Fibroblast of lung (primary cell): ENCODE measurements around the gene VPS45. TPM values are rescaled to one million over a fixed set of nuclear protein-coding genes. Genes with fewer than 3 reads are reported as not detected.

Experiments used
- DNase-seq, 2 donors: peaks; one replicate each; pipeline versions ENCODE4 v3.0.0 to v3.0.0-alpha.2; 2010; ENCODE audit warnings: low read depth in 2 of 2
- H2AFZ ChIP-seq: 2 replicates; pipeline ENCODE4 v1.5.1; 2012; ENCODE audit warnings: low read length, control low read depth, inconsistent platforms
- H3K27ac ChIP-seq: 2 replicates; pipeline ENCODE4 v1.5.1; 2011; ENCODE audit warnings: low read length, control low read depth; ENCODE audit not compliant: insufficient read depth
- H3K27me3 ChIP-seq: 2 replicates; pipeline ENCODE4 v1.5.1; 2011; ENCODE audit warnings: mild to moderate bottlenecking, low read length; ENCODE audit not compliant: control insufficient read depth, insufficient read depth
- H3K36me3 ChIP-seq: 2 replicates; pipeline ENCODE4 v1.5.1; 2011; ENCODE audit warnings: low read length; ENCODE audit not compliant: control insufficient read depth, insufficient read depth
- H3K4me1 ChIP-seq: 2 replicates; pipeline ENCODE4 v1.5.1; 2011; ENCODE audit warnings: low read length; ENCODE audit not compliant: control insufficient read depth, insufficient read depth; ENCODE audit errors: extremely low read depth
- H3K4me2 ChIP-seq: 2 replicates; pipeline ENCODE4 v1.5.1; 2011; ENCODE audit warnings: low read length, control low read depth; ENCODE audit not compliant: insufficient read depth; ENCODE audit errors: extremely low read depth
- H3K4me3 ChIP-seq, 4 experiments: fragments of 200-600 bp in 1 of 4; sonication (generic) in 1 of 4; replicated peaks in 1 of 4; 2 replicates each; pipeline ENCODE4 v1.5.1; 2011 to 2016; ENCODE audit warnings: low read length in 4 of 4, low read depth in 3 of 4, mild to moderate bottlenecking in 3 of 4, control low read depth in 2 of 4, inconsistent platforms in 1 of 4, mixed read lengths in 1 of 4; ENCODE audit not compliant: insufficient read depth in 1 of 4; ENCODE audit errors: control extremely low read depth in 1 of 4
- H3K79me2 ChIP-seq: 2 replicates; pipeline ENCODE4 v1.5.1; 2012; ENCODE audit warnings: mild to moderate bottlenecking, low read length, inconsistent platforms; ENCODE audit not compliant: control insufficient read depth, insufficient read depth
- H3K9ac ChIP-seq: 2 replicates; pipeline ENCODE4 v1.5.1; 2011; ENCODE audit warnings: mild to moderate bottlenecking, low read length, control low read depth; ENCODE audit not compliant: insufficient read depth
- H3K9me3 ChIP-seq: 2 replicates; pipeline ENCODE4 v1.5.1; 2012; ENCODE audit warnings: low read depth, low read length; ENCODE audit not compliant: control insufficient read depth, insufficient read depth
- H4K20me1 ChIP-seq: 2 replicates; pipeline ENCODE4 v1.5.1; 2011; ENCODE audit warnings: low read length; ENCODE audit not compliant: control insufficient read depth, insufficient read depth; ENCODE audit errors: extremely low read depth
- EZH2 ChIP-seq: IDR thresholded peaks from 2 replicates; pipeline ENCODE4 v1.5.1; 2012; ENCODE audit warnings: low read length, control low read depth, mild to moderate bottlenecking; ENCODE audit errors: missing control alignments
- polyA plus RNA-seq, 2 donors: library from polyadenylated mRNA; depleted of rRNA in 1 of 2; stranded (reverse) in 1 of 2; unstranded in 1 of 2; fragments of >200 nt; gene quantifications; 2 replicates each; pipeline ENCODE4 v1.2.1, GENCODE V29; 2011 to 2012; ENCODE audit warnings: missing spikeins in 1 of 2
- total RNA-seq: library from RNA; depleted of rRNA; stranded (reverse); fragments of >200 nt; gene quantifications from 2 replicates; pipeline ENCODE4 v1.2.1, GENCODE V29; 2014
- TF ChIP-seq, protein P1 (sequence below), 2 donors: IDR thresholded peaks in 1 of 2; conservative IDR thresholded peaks in 1 of 2; 1 replicate in 1 of 2; 2 replicates in 1 of 2; pipeline ENCODE4 v1.5.1; 2011 to 2012; ENCODE audit warnings: low read length in 2 of 2, control low read depth in 1 of 2, inconsistent platforms in 1 of 2, low read depth in 1 of 2, mild to moderate bottlenecking in 1 of 2

Gene VPS45
- total and polyA plus RNA-seq, 2 donors (not counting 1 experiment from before 2014, with no cell fraction given): 42.6 to 50.0 TPM

GRCh38 chr1:150148837-150149270, 81.3 kb downstream of the VPS45 start:
- Histone ChIP-seq H3K27me3 (no peaks in the 10 kb centered on the region), H2AFZ (peak overlapping the region; percentile 31), H3K9ac (peak overlapping the region; percentile 83), H3K9me3 (no peaks in the 10 kb centered on the region), H3K36me3 (peaks cover 2% of the 10 kb centered on the region), H3K4me1 (peaks cover 9% of the 10 kb centered on the region), H3K79me2 (peaks cover 33% of the 10 kb centered on the region), H3K27ac (peak overlapping the region; percentile 59), H3K4me3 (peak overlapping the region; percentile 67 to 95 (median 70)), H3K4me2 (peak overlapping the region; percentile 98), H4K20me1 (no peaks in the 10 kb centered on the region)
- TF ChIP-seq EZH2: no peak
- TF ChIP-seq, protein P1, sequence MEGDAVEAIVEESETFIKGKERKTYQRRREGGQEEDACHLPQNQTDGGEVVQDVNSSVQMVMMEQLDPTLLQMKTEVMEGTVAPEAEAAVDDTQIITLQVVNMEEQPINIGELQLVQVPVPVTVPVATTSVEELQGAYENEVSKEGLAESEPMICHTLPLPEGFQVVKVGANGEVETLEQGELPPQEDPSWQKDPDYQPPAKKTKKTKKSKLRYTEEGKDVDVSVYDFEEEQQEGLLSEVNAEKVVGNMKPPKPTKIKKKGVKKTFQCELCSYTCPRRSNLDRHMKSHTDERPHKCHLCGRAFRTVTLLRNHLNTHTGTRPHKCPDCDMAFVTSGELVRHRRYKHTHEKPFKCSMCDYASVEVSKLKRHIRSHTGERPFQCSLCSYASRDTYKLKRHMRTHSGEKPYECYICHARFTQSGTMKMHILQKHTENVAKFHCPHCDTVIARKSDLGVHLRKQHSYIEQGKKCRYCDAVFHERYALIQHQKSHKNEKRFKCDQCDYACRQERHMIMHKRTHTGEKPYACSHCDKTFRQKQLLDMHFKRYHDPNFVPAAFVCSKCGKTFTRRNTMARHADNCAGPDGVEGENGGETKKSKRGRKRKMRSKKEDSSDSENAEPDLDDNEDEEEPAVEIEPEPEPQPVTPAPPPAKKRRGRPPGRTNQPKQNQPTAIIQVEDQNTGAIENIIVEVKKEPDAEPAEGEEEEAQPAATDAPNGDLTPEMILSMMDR (conservative IDR thresholded peaks at IDR 0.05 in 1 of 2, IDR thresholded peaks at IDR 0.05 in 1 of 2; ENCODE audit: low read depth in 1 of 2, low read length in 2 of 2): no peak
- DNase-seq: no peak

GRCh38 chr1:150149271-150150132, 81.9 kb downstream of the VPS45 start, which contains the start of gene PLEKHO1:
Gene PLEKHO1 (plus strand): TSS chr1:150149916. CDS start chr1:150150258, 342 bp downstream.
- peak; percentile 81 to 89 for DNase-seq
- peaks cover 6% of the 10 kb centered on the region for H3K36me3 ChIP-seq
- peaks cover 39% of the 10 kb centered on the region for H3K79me2 ChIP-seq
- peak within 1 kb of the TSS; percentile 75 for H3K27ac ChIP-seq
- peak within 1 kb of the TSS; percentile 83 for H3K9ac ChIP-seq
- H3K4me2 ChIP-seq: peak within 1 kb of the TSS; percentile 98
- peaks cover 9% of the 10 kb centered on the region for H3K4me1 ChIP-seq
- H3K27me3 ChIP-seq: no peaks in the 10 kb centered on the region
- H3K9me3 ChIP-seq: no peaks in the 10 kb centered on the region
- H2AFZ ChIP-seq: peak within 1 kb of the TSS; percentile 31
- peak within 1 kb of the TSS; percentile 88 to 95 (median 92) for H3K4me3 ChIP-seq
- no peaks in the 10 kb centered on the region for H4K20me1 ChIP-seq
- TF ChIP-seq EZH2: no peak
- TF ChIP-seq, protein P1 (conservative IDR thresholded peaks at IDR 0.05 in 1 of 2, IDR thresholded peaks at IDR 0.05 in 1 of 2; ENCODE audit: low read depth in 1 of 2, low read length in 2 of 2): no peak

- no peak for DNase-seq
- no peaks in the 10 kb centered on the region for H3K9me3 ChIP-seq
- H4K20me1 ChIP-seq: no peaks in the 10 kb centered on the region
- peak overlapping the region; percentile 83 for H3K9ac ChIP-seq
- peaks cover 48% of the 10 kb centered on the region for H3K79me2 ChIP-seq
- peaks cover 14% of the 10 kb centered on the region for H3K36me3 ChIP-seq
- TF ChIP-seq EZH2: no peak
- TF ChIP-seq, protein P1 (conservative IDR thresholded peaks at IDR 0.05 in 1 of 2, IDR thresholded peaks at IDR 0.05 in 1 of 2; ENCODE audit: low read depth in 1 of 2, low read length in 2 of 2): no peak
- peak overlapping the region; percentile 73 for H3K4me2 ChIP-seq
- peak overlapping the region; percentile 75 for H3K27ac ChIP-seq
- H2AFZ ChIP-seq: no peak overlapping the region
- H3K4me1 ChIP-seq: peaks cover 9% of the 10 kb centered on the region
- peak overlapping the region; percentile 88 to 95 (median 92) for H3K4me3 ChIP-seq
- no peaks in the 10 kb centered on the region for H3K27me3 ChIP-seq
Observed at GRCh38 chr1:150150133-150151021, 82.8 kb downstream of the VPS45 start.
